Astrocyte (in vitro differentiated cells and primary cell): ENCODE results near the gene TAF4. TPM values are rescaled to one million over a fixed set of nuclear protein-coding genes. Genes with fewer than 3 reads are reported as not detected.

Experiments
- DNase-seq: peaks from one replicate; pipeline ENCODE4 v3.0.0-alpha.2; 2010; ENCODE audit warnings: low read depth
- FAIRE-seq: peaks from 2 replicates; lab custom pipeline; 2011; peaks lifted over from hg19 to GRCh38; lab: Jason Lieb, UNC
- H2AFZ ChIP-seq: 2 replicates; pipeline ENCODE4 v1.6.0; 2012; ENCODE audit warnings: low read depth, low read length, inconsistent platforms
- H3K27ac ChIP-seq: 2 replicates; pipeline ENCODE4 v1.5.1; 2011; ENCODE audit warnings: low read depth, low read length, inconsistent platforms
- H3K27me3 ChIP-seq: 2 replicates; pipeline ENCODE4 v1.6.0; 2011; ENCODE audit warnings: low read length, inconsistent platforms; ENCODE audit not compliant: insufficient read depth
- H3K36me3 ChIP-seq: 2 replicates; pipeline ENCODE4 v1.5.1; 2011; ENCODE audit warnings: low read length, inconsistent platforms; ENCODE audit not compliant: insufficient read depth
- H3K4me1 ChIP-seq: 2 replicates; pipeline ENCODE4 v1.5.1; 2011; ENCODE audit warnings: low read length, inconsistent platforms; ENCODE audit not compliant: insufficient read depth
- H3K4me2 ChIP-seq: 2 replicates; pipeline ENCODE4 v1.6.0; 2012; ENCODE audit warnings: low read length, inconsistent platforms
- H3K4me3 ChIP-seq: 2 replicates; pipeline ENCODE4 v1.5.1; 2011; ENCODE audit warnings: low read depth, mild to moderate bottlenecking, low read length, inconsistent platforms; ENCODE audit not compliant: insufficient read depth
- H3K79me2 ChIP-seq: 2 replicates; pipeline ENCODE4 v1.6.0; 2012; ENCODE audit warnings: mild to moderate bottlenecking, low read length, inconsistent platforms; ENCODE audit not compliant: insufficient read depth
- H3K9ac ChIP-seq: 2 replicates; pipeline ENCODE4 v1.6.0; 2012; ENCODE audit warnings: mild to moderate bottlenecking, low read length, inconsistent platforms
- H3K9me3 ChIP-seq: 2 replicates; pipeline ENCODE4 v1.5.1; 2012; ENCODE audit warnings: low read depth, mild to moderate bottlenecking, low read length, inconsistent platforms; ENCODE audit not compliant: insufficient read depth
- H4K20me1 ChIP-seq: 2 replicates; pipeline ENCODE4 v1.6.0; 2012; ENCODE audit warnings: low read length, inconsistent platforms; ENCODE audit not compliant: insufficient read depth
- H3K27ac Mint-ChIP-seq: one replicate; pipeline ENCODE4 v1.8.0; 2021; ENCODE audit warnings: mild to moderate bottlenecking, mixed read lengths; ENCODE audit not compliant: unreplicated experiment
- H3K27me3 Mint-ChIP-seq: one replicate; pipeline ENCODE4 v1.8.0; 2021; ENCODE audit warnings: low read depth, mixed read lengths; ENCODE audit not compliant: unreplicated experiment
- H3K36me3 Mint-ChIP-seq: one replicate; pipeline ENCODE4 v1.8.0; 2021; ENCODE audit warnings: low read depth, mixed read lengths; ENCODE audit not compliant: unreplicated experiment
- H3K4me1 Mint-ChIP-seq: one replicate; pipeline ENCODE4 v1.8.0; 2021; ENCODE audit warnings: low read depth, mixed read lengths; ENCODE audit not compliant: unreplicated experiment
- H3K4me3 Mint-ChIP-seq: one replicate; pipeline ENCODE4 v1.8.0; 2021; ENCODE audit warnings: mild to moderate bottlenecking, moderate library complexity, mixed read lengths; ENCODE audit not compliant: unreplicated experiment
- H3K9me3 Mint-ChIP-seq: one replicate; pipeline ENCODE4 v1.8.0; 2021; ENCODE audit warnings: mild to moderate bottlenecking, mixed read lengths; ENCODE audit not compliant: unreplicated experiment
- CTCF ChIP-seq: IDR thresholded peaks from 2 replicates; pipeline ENCODE4 v1.5.1; 2011; ENCODE audit warnings: low read depth, mild to moderate bottlenecking, inconsistent platforms, low read length, moderate library complexity; ENCODE audit not compliant: insufficient read depth
- EZH2 ChIP-seq: IDR thresholded peaks from 2 replicates; pipeline ENCODE4 v1.6.1; 2012; ENCODE audit warnings: mild to moderate bottlenecking, low read length, inconsistent platforms; ENCODE audit not compliant: insufficient read depth
- total RNA-seq: library from RNA; stranded (reverse); gene quantifications from 2 replicates; pipeline ENCODE4 v1.2.1, GENCODE V29; 2021

The TAF4 gene
- total RNA-seq, 1 donor from 2014 or later, result 11.8 TPM

DNA sequence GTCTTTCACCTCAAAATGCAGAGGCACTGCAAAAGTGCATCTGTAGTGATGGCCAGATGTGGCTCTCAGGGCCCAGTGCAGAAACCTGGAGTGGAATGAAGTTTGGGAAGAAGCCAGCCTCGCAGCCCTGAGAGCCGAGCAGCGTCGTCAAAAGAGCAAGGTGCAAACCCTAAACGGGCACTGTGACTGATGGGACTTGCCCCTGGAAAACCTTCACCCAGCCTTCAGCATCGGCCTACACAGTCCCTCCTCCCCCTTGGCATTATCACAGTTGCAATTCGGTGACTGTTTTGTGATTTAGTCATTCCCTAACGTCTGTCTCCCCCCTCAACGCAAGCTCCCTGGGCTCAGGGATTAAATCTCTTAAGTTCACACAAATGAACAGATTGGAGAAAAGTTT lies 38.6 kb downstream of the TAF4 start:
- no peaks in the 10 kb centered on the region for H3K27me3 ChIP-seq
- H4K20me1 ChIP-seq, result peaks cover 95% of the 10 kb centered on the region
- DNase-seq (peak; percentile 23), FAIRE-seq (no peak)
- H3K27ac ChIP-seq, result no peak overlapping the region
- Mint-ChIP-seq H3K27me3 (no peaks in the 10 kb centered on the region), H3K27ac (no peak overlapping the region), H3K4me3 (no peak overlapping the region), H3K36me3 (peaks cover 3% of the 10 kb centered on the region), H3K9me3 (no peaks in the 10 kb centered on the region), H3K4me1 (peaks cover 20% of the 10 kb centered on the region)
- peaks cover 84% of the 10 kb centered on the region for H3K79me2 ChIP-seq
- peak overlapping the region; percentile 14 for H3K4me2 ChIP-seq
- peaks cover 13% of the 10 kb centered on the region for H3K4me1 ChIP-seq
- H2AFZ ChIP-seq, result no peak overlapping the region
- no peak for TF ChIP-seq EZH2
- no peak overlapping the region for H3K4me3 ChIP-seq
- H3K9me3 ChIP-seq, result no peaks in the 10 kb centered on the region
- no peaks in the 10 kb centered on the region for H3K36me3 ChIP-seq
- no peak overlapping the region for H3K9ac ChIP-seq

GRCh38 chr20:62026564-62026856 lies 39.2 kb downstream of the TAF4 start:
- DNase-seq (no peak), FAIRE-seq (no peak)
- Histone ChIP-seq H3K9me3 (no peaks in the 10 kb centered on the region), H3K36me3 (no peaks in the 10 kb centered on the region), H3K79me2 (peaks cover 85% of the 10 kb centered on the region), H3K27me3 (no peaks in the 10 kb centered on the region), H4K20me1 (peaks cover 94% of the 10 kb centered on the region), H3K4me2 (no peak overlapping the region), H3K9ac (no peak overlapping the region), H3K4me3 (no peak overlapping the region), H2AFZ (no peak overlapping the region), H3K27ac (no peak overlapping the region), H3K4me1 (peaks cover 13% of the 10 kb centered on the region)
- TF ChIP-seq EZH2 (no peak), CTCF (no peak)
- Mint-ChIP-seq H3K9me3 (no peaks in the 10 kb centered on the region), H3K4me3 (no peak overlapping the region), H3K27me3 (no peaks in the 10 kb centered on the region), H3K4me1 (peaks cover 17% of the 10 kb centered on the region), H3K27ac (no peak overlapping the region), H3K36me3 (peaks cover 3% of the 10 kb centered on the region)

- peaks cover 13% of the 10 kb centered on the region for H3K4me1 ChIP-seq
- Mint-ChIP-seq H3K9me3 (no peaks in the 10 kb centered on the region), H3K4me3 (no peak overlapping the region), H3K27ac (peak overlapping the region; percentile 14), H3K27me3 (no peaks in the 10 kb centered on the region), H3K36me3 (peaks cover 3% of the 10 kb centered on the region), H3K4me1 (peaks cover 14% of the 10 kb centered on the region)
- H3K79me2 ChIP-seq, result peaks cover 85% of the 10 kb centered on the region
- H2AFZ ChIP-seq, result no peak overlapping the region
- H3K4me3 ChIP-seq, result no peak overlapping the region
- no peak overlapping the region for H3K27ac ChIP-seq
- peak; percentile 20 for DNase-seq
- H4K20me1 ChIP-seq, result peaks cover 94% of the 10 kb centered on the region
- TF ChIP-seq CTCF, result peak; percentile 61
- TF ChIP-seq EZH2, result no peak
- no peak for FAIRE-seq
- no peaks in the 10 kb centered on the region for H3K36me3 ChIP-seq
- H3K9ac ChIP-seq, result peak overlapping the region; percentile 10
- no peaks in the 10 kb centered on the region for H3K27me3 ChIP-seq
- H3K9me3 ChIP-seq, result no peaks in the 10 kb centered on the region
- peak overlapping the region; percentile 23 for H3K4me2 ChIP-seq
Observed at GRCh38 chr20:62025832-62026563, 39.7 kb downstream of the TAF4 start.
